H9 (cell line): Measurements from ENCODE around the gene APCDD1L. TPM values are rescaled to one million over a fixed set of nuclear protein-coding genes. Genes with fewer than 3 reads are reported as not detected.

Source experiments
- DNase-seq: peaks from one replicate; pipeline ENCODE4 v3.0.0-alpha.2; 2017
- H2AFZ ChIP-seq: one replicate; pipeline ENCODE4 v1.6.1; 2013; ENCODE audit warnings: mild to moderate bottlenecking, low read length, control low read depth, moderate library complexity
- H2AK5ac ChIP-seq: 2 replicates; pipeline ENCODE4 v1.6.1; 2013; ENCODE audit warnings: low read length, control low read depth, mixed read lengths; ENCODE audit not compliant: insufficient read length
- H2BK120ac ChIP-seq: one replicate; pipeline ENCODE4 v1.6.1; 2013; ENCODE audit warnings: low read depth, mild to moderate bottlenecking, low read length, control low read depth, inconsistent platforms; ENCODE audit not compliant: poor library complexity, severe bottlenecking
- H2BK12ac ChIP-seq: 2 replicates; pipeline ENCODE4 v1.6.1; 2013; ENCODE audit warnings: low read length, control low read depth, mixed read lengths, low read depth; ENCODE audit not compliant: insufficient read length
- H2BK15ac ChIP-seq: 2 replicates; pipeline ENCODE4 v1.6.1; 2013; ENCODE audit warnings: low read depth, low read length, control low read depth
- H2BK20ac ChIP-seq: one replicate; pipeline ENCODE4 v1.6.1; 2013; ENCODE audit warnings: low read depth, mild to moderate bottlenecking, low read length, control low read depth, inconsistent platforms; ENCODE audit not compliant: poor library complexity, severe bottlenecking
- H2BK5ac ChIP-seq: 2 replicates; pipeline ENCODE4 v1.6.1; 2013; ENCODE audit warnings: low read length, control low read depth, mixed read lengths; ENCODE audit not compliant: insufficient read length
- H3K14ac ChIP-seq: 2 replicates; pipeline ENCODE4 v1.6.1; 2013; ENCODE audit warnings: low read length, control low read depth; ENCODE audit not compliant: insufficient read depth
- H3K18ac ChIP-seq: 2 replicates; pipeline ENCODE4 v1.6.1; 2013; ENCODE audit warnings: low read depth, mild to moderate bottlenecking, mixed read lengths, low read length, control low read depth; ENCODE audit not compliant: insufficient read length
- H3K23ac ChIP-seq: 2 replicates; pipeline ENCODE4 v1.6.1; 2013; ENCODE audit warnings: low read length, control low read depth, mixed read lengths, low read depth; ENCODE audit not compliant: insufficient read length
- H3K23me2 ChIP-seq: 2 replicates; pipeline ENCODE4 v1.6.1; 2013; ENCODE audit warnings: low read depth, mild to moderate bottlenecking, mixed read lengths, low read length, control low read depth; ENCODE audit not compliant: insufficient read length, poor library complexity, severe bottlenecking
- H3K27ac ChIP-seq: 2 replicates; pipeline ENCODE4 v1.5.1; 2013; ENCODE audit warnings: low read length, control low read depth, mixed read lengths, low read depth; ENCODE audit not compliant: insufficient read length
- H3K27me3 ChIP-seq: 2 replicates; pipeline ENCODE4 v1.6.1; 2013; ENCODE audit warnings: low read length, control low read depth, inconsistent platforms; ENCODE audit not compliant: insufficient read depth
- H3K4ac ChIP-seq: 2 replicates; pipeline ENCODE4 v1.6.1; 2013; ENCODE audit warnings: low read depth, mild to moderate bottlenecking, control low read depth, inconsistent platforms, low read length, moderate library complexity
- H3K4me1 ChIP-seq: 2 replicates; pipeline ENCODE4 v1.6.1; 2013; ENCODE audit warnings: low read length, control low read depth, inconsistent platforms; ENCODE audit not compliant: insufficient read depth
- H3K4me2 ChIP-seq: 2 replicates; pipeline ENCODE4 v1.6.1; 2013; ENCODE audit warnings: low read length, control low read depth, mixed read lengths; ENCODE audit not compliant: insufficient read length, insufficient read depth
- H3K56ac ChIP-seq: 2 replicates; pipeline ENCODE4 v1.6.1; 2013; ENCODE audit warnings: low read depth, mild to moderate bottlenecking, mixed read lengths, low read length, control low read depth; ENCODE audit not compliant: insufficient read length
- H3K79me1 ChIP-seq: 2 replicates; pipeline ENCODE4 v1.6.1; 2013; ENCODE audit warnings: low read depth, mild to moderate bottlenecking, moderate library complexity, low read length, control low read depth, inconsistent platforms; ENCODE audit not compliant: insufficient read depth, poor library complexity, severe bottlenecking
- H3K79me2 ChIP-seq: 2 replicates; pipeline ENCODE4 v1.6.1; 2013; ENCODE audit warnings: low read length, control low read depth, inconsistent platforms; ENCODE audit not compliant: insufficient read depth
- H3K9ac ChIP-seq: 2 replicates; pipeline ENCODE4 v1.6.1; 2013; ENCODE audit warnings: low read length, control low read depth, mixed read lengths; ENCODE audit not compliant: insufficient read length; ENCODE audit errors: extremely low read depth
- H3K9me3 ChIP-seq: one replicate; pipeline ENCODE4 v1.6.1; 2013; ENCODE audit warnings: low read depth, low read length, inconsistent platforms; ENCODE audit not compliant: control insufficient read depth
- H3T11ph ChIP-seq: one replicate; pipeline ENCODE4 v1.6.1; 2013; ENCODE audit warnings: mild to moderate bottlenecking, low read length, control low read depth, inconsistent platforms
- H4K20me1 ChIP-seq: one replicate; pipeline ENCODE4 v1.6.1; 2013; ENCODE audit not compliant: control insufficient read depth, insufficient read length, insufficient read depth
- H4K5ac ChIP-seq: 2 replicates; pipeline ENCODE4 v1.6.1; 2013; ENCODE audit warnings: low read depth, mild to moderate bottlenecking, mixed read lengths, low read length, control low read depth; ENCODE audit not compliant: insufficient read length
- H4K8ac ChIP-seq: replicated peaks from 2 replicates; pipeline ENCODE4 v1.6.1; 2013; ENCODE audit warnings: low read length, control low read depth, mixed read lengths, low read depth; ENCODE audit not compliant: insufficient read length
- H4K91ac ChIP-seq: 2 replicates; pipeline ENCODE4 v1.6.1; 2013; ENCODE audit warnings: low read depth, mild to moderate bottlenecking, moderate library complexity, mixed read lengths, low read length, control low read depth; ENCODE audit not compliant: insufficient read length
- H3K27ac Mint-ChIP-seq, 3 experiments: 2 replicates in 2 of 3; 3 replicates in 1 of 3; pipeline ENCODE4 v1.8.0; 2020 to 2021; ENCODE audit warnings: mixed read lengths in 3 of 3, mild to moderate bottlenecking in 1 of 3, moderate library complexity in 1 of 3
- H3K27me3 Mint-ChIP-seq: 2 replicates; pipeline ENCODE4 v1.8.0; 2021; ENCODE audit warnings: low read depth, mild to moderate bottlenecking, moderate library complexity, mixed read lengths
- H3K36me3 Mint-ChIP-seq, 3 experiments: 2 replicates in 2 of 3; 3 replicates in 1 of 3; pipeline ENCODE4 v1.8.0; 2020 to 2021; ENCODE audit warnings: low read depth in 3 of 3, mixed read lengths in 3 of 3; ENCODE audit not compliant: insufficient read depth in 1 of 3
- H3K4me1 Mint-ChIP-seq, 2 experiments: 2 replicates each; pipeline ENCODE4 v1.8.0; 2020; ENCODE audit warnings: mixed read lengths in 2 of 2
- H3K4me3 Mint-ChIP-seq, 2 experiments: 2 replicates in 1 of 2; 3 replicates in 1 of 2; pipeline ENCODE4 v1.8.0; 2020 to 2021; ENCODE audit warnings: mild to moderate bottlenecking in 2 of 2, mixed read lengths in 2 of 2, moderate library complexity in 1 of 2
- H3K9me3 Mint-ChIP-seq, 2 experiments: 2 replicates in 1 of 2; 3 replicates in 1 of 2; pipeline ENCODE4 v1.8.0; 2020; ENCODE audit warnings: mild to moderate bottlenecking in 2 of 2, mixed read lengths in 2 of 2, moderate library complexity in 1 of 2
- CTCF ChIP-seq: fragments of 200-600 bp; sonication (generic); conservative IDR thresholded peaks from 3 replicates; pipeline ENCODE4 v1.8.0; 2021; ENCODE audit warnings: antibody characterized with exemption, mild to moderate bottlenecking
- WGBS: extraction: QIAGEN DNeasy Blood & Tissue Kit; methylation state at CpG from one replicate; pipeline ENCODE4 v1.1.7; 2013; ENCODE audit warnings: missing lambda C conversion rate, low lambda C conversion rate, mixed read lengths; ENCODE audit not compliant: insufficient read length; ENCODE audit errors: extremely low coverage; 5-methylcytosine and 5-hydroxymethylcytosine counted together
- total RNA-seq: library from RNA; stranded (reverse); gene quantifications from 2 replicates; pipeline ENCODE4 v1.2.1, GENCODE V29; 2021

The APCDD1L gene
- total RNA-seq, 1 experiment from 2014 or later = 0.68 TPM

GRCh38 chr20:58417438-58417837, 97.8 kb downstream of the APCDD1L start:
- no peak overlapping the region for H4K91ac ChIP-seq
- no peak overlapping the region for H3K9ac ChIP-seq
- no peak overlapping the region for H2BK20ac ChIP-seq
- H4K5ac ChIP-seq = no peak overlapping the region
- no peak overlapping the region for H3K4ac ChIP-seq
- H2BK5ac ChIP-seq = no peak overlapping the region
- peaks cover 2% of the 10 kb centered on the region; the same call in 1 of the 2 replicates for H3K79me2 ChIP-seq
- no peaks in the 10 kb centered on the region for H3K23me2 ChIP-seq
- H3K56ac ChIP-seq = no peak overlapping the region
- peaks cover 6 to 11% of the 10 kb centered on the region in 2 experiments for H3K9me3 Mint-ChIP-seq
- H2BK120ac ChIP-seq = no peak overlapping the region
- peaks cover 48 to 58% of the 10 kb centered on the region in 2 experiments for H3K4me1 Mint-ChIP-seq
- H3K14ac ChIP-seq = no peak overlapping the region
- H3K18ac ChIP-seq = no peak overlapping the region
- H3K4me2 ChIP-seq = no peak overlapping the region
- no peak overlapping the region for H3T11ph ChIP-seq
- no peak overlapping the region for H3K27ac ChIP-seq
- H3K36me3 Mint-ChIP-seq = peaks cover 24 to 35% (median 35%) of the 10 kb centered on the region in 3 experiments
- no CpG with 5 or more reads among the region's 3 CpGs for WGBS
- no peaks in the 10 kb centered on the region for H3K27me3 Mint-ChIP-seq
- H3K4me1 ChIP-seq = peaks cover 5% of the 10 kb centered on the region; the same call in 1 of the 2 replicates
- no peaks in the 10 kb centered on the region for H4K20me1 ChIP-seq
- H3K4me3 Mint-ChIP-seq = no peak overlapping the region
- H3K9me3 ChIP-seq = no peaks in the 10 kb centered on the region
- H2AFZ ChIP-seq = no peak overlapping the region
- no peak overlapping the region for H3K23ac ChIP-seq
- no peaks in the 10 kb centered on the region for H3K79me1 ChIP-seq
- no peaks in the 10 kb centered on the region for H3K27me3 ChIP-seq
- H2BK12ac ChIP-seq = no peak overlapping the region
- H4K8ac ChIP-seq = no peak overlapping the region
- DNase-seq = no peak
- H3K27ac Mint-ChIP-seq = peak overlapping the region in 1 of 3 experiments; percentile 91; a peak in 2 of 7 replicates
- TF ChIP-seq CTCF = no peak
- H2BK15ac ChIP-seq = no peak overlapping the region
- no peak overlapping the region for H2AK5ac ChIP-seq
